ENCODE data around the gene MUC4.

The MUC4 gene

DNA sequence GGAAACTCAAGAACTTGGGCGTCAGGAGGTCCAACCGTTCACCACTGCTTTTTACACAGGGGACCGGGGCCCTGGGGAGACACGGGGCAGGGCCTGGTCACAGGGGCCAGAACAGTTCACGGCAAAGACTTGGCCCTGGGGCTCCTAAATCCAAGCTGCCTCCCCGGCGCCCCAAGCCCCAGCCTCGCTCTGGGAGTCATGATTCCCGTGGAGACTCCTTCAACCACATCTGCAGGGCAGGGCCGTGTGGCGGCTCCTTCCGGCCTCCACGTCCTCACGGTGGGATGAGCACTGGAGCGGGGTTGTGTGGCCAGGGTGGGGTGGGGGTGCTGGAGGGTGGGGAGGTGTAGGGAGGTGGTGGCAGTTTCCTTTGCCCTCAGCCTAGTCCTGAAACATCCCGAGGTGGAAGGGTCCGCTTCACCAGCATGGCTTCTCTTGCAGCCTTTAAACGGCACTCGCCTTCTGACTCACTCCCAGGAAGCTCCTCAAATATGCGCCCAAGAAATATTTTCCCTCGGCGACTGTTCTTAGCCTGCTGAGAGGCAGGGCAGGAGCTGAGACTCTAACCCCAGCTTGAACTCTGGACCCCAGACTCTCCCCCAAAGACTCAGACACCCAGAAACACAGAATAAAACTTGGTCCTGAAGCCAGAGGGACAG, 1.8 kb downstream of the MUC4 start:
- H3K27me3 ChIP-seq: peaks cover 14% of the 10 kb centered on the region
- H3K4me3 ChIP-seq (ENCODE audit: low read depth in 1 of 2, low read length in 1 of 2): no peak overlapping the region
- H3K9me3 ChIP-seq: no peaks in the 10 kb centered on the region
- TF ChIP-seq, protein P1, sequence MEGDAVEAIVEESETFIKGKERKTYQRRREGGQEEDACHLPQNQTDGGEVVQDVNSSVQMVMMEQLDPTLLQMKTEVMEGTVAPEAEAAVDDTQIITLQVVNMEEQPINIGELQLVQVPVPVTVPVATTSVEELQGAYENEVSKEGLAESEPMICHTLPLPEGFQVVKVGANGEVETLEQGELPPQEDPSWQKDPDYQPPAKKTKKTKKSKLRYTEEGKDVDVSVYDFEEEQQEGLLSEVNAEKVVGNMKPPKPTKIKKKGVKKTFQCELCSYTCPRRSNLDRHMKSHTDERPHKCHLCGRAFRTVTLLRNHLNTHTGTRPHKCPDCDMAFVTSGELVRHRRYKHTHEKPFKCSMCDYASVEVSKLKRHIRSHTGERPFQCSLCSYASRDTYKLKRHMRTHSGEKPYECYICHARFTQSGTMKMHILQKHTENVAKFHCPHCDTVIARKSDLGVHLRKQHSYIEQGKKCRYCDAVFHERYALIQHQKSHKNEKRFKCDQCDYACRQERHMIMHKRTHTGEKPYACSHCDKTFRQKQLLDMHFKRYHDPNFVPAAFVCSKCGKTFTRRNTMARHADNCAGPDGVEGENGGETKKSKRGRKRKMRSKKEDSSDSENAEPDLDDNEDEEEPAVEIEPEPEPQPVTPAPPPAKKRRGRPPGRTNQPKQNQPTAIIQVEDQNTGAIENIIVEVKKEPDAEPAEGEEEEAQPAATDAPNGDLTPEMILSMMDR (IDR thresholded peaks at IDR 0.05): no peak
- no peaks in the 10 kb centered on the region for H3K36me3 ChIP-seq
- no peaks in the 10 kb centered on the region for H3K4me1 ChIP-seq (ENCODE audit: control insufficient read depth in 1 of 2, insufficient read depth in 1 of 2, low read depth in 1 of 2, low read length in 1 of 2)
- H3K27ac ChIP-seq: no peak overlapping the region

DNA sequence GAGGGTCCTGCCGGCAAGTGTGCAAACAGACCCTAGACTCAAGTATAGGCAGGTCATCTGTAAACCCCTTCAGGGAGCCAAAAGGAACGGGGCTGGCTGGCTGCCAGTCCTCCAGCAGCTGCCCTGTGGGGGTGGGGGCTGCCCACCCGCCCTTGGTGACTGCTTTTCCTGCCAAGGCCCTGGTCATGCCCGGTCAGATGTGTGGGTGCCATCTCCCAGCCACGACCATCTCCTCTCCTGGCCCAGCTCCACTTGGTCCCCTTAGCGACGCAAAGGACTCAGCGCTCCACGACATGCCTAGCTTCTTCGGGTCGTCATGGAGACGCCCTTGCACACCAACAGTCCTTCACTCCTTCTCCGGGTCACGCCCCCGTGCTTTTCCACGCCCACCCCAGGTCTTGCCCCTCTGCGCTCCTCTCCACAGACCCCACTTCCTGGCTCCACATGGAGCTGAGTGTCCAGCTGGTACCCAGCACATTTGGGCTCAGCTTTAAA, 2.4 kb downstream of the MUC4 start:
- H3K4me3 ChIP-seq (ENCODE audit: low read depth in 1 of 2, low read length in 1 of 2): no peak overlapping the region
- no peaks in the 10 kb centered on the region for H3K36me3 ChIP-seq
- no peaks in the 10 kb centered on the region for H3K9me3 ChIP-seq
- H3K27ac ChIP-seq: no peak overlapping the region
- TF ChIP-seq, protein P1 (IDR thresholded peaks at IDR 0.05): no peak
- H3K27me3 ChIP-seq: peaks cover 20% of the 10 kb centered on the region
- no peaks in the 10 kb centered on the region for H3K4me1 ChIP-seq (ENCODE audit: control insufficient read depth in 1 of 2, insufficient read depth in 1 of 2, low read depth in 1 of 2, low read length in 1 of 2)

DNA sequence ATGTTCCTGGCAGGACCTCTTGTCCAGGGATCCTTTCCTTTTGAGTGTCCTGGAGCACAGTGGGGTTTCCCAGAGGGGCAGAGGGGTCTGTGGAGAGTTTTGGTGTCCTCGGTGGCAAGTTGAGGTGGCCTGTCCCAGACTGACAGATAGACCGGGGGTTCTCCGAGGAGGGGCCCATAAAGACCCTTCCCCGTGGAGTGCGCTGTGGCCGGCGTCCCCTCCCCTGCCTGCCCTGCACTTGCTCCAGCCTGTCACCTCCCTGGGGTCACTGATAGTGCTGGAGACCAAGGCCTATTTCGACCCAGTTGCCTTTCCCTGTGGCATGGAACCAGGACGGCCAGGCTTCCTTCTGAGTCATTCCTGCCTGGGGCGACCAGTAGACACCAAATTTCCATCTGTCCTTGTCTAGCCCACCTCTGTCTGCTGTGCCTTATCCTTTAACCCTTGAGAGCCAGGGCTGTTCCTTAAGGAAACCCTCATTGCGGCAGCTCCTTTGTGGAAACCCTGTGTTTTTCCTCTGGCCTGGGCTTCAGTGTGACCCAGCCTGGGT, 2.9 kb downstream of the MUC4 start:
- TF ChIP-seq, protein P1 (IDR thresholded peaks at IDR 0.05): no peak
- Histone ChIP-seq H3K4me1 (ENCODE audit: control insufficient read depth in 1 of 2, insufficient read depth in 1 of 2, low read depth in 1 of 2, low read length in 1 of 2) (no peaks in the 10 kb centered on the region), H3K4me3 (ENCODE audit: low read depth in 1 of 2, low read length in 1 of 2) (no peak overlapping the region), H3K9me3 (no peaks in the 10 kb centered on the region), H3K36me3 (no peaks in the 10 kb centered on the region), H3K27me3 (peaks cover 25% of the 10 kb centered on the region), H3K27ac (no peak overlapping the region)

DNA sequence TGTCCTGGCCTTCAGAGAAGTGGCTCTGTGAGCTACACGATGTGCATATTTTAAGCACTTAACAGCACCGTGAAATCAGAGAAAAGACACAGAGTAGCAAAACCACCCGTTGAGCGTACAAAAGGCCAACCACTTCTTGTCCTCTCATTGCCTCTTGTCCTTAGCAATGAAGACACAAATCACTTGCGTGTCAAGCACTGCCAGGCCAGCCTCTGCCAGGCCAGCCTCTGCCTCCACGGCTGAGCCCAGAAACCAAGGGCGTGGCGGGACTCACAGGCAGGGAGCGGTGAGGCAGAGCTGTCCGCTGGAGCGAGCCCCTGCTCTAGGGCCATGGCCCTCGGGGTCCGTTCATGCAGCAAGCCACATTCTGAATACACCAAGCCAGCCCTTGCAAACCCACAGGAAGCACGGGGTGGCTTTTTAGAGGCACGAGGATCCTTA, 4.0 kb downstream of the MUC4 start:
- Histone ChIP-seq H3K4me3 (ENCODE audit: low read depth in 1 of 2, low read length in 1 of 2) (no peak overlapping the region), H3K27me3 (peaks cover 36% of the 10 kb centered on the region)
- TF ChIP-seq, protein P1 (IDR thresholded peaks at IDR 0.05): no peak

DNA sequence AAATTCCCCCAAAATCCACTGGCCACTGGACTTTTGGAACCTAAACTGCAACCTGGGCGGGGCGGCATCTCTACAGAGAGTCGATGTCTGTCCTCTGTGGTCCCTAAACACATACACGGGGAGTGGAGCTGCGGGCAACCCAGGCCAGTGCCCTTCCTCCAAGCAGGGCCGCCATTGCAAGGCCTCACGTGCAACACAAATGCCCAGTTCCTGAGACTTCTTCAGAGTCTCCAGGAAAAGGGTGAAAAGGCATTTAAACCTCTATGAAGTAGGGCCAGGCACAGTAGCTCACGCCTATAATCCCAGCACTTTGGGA, 4.9 kb downstream of the MUC4 start:
- Histone ChIP-seq H3K36me3 (no peaks in the 10 kb centered on the region), H3K9me3 (no peaks in the 10 kb centered on the region), H3K4me3 (ENCODE audit: low read depth in 1 of 2, low read length in 1 of 2) (no peak overlapping the region), H3K4me1 (ENCODE audit: control insufficient read depth in 1 of 2, insufficient read depth in 1 of 2, low read depth in 1 of 2, low read length in 1 of 2) (no peaks in the 10 kb centered on the region), H3K27ac (no peak overlapping the region), H3K27me3 (peaks cover 44% of the 10 kb centered on the region)
- TF ChIP-seq, protein P1 (IDR thresholded peaks at IDR 0.05): no peak

More for the DNA sequence above, 4.0 kb downstream of the MUC4 start:
- Histone ChIP-seq H3K4me1 (ENCODE audit: control insufficient read depth in 1 of 2, insufficient read depth in 1 of 2, low read depth in 1 of 2, low read length in 1 of 2) (no peaks in the 10 kb centered on the region), H3K27ac (no peak overlapping the region), H3K9me3 (no peaks in the 10 kb centered on the region), H3K36me3 (no peaks in the 10 kb centered on the region)
